ENCODE measurements around the gene TBPL2.
"Not testable (repeated sequence)": the region's sequence is repeated elsewhere in the genome, so short reads cannot be mapped to it uniquely, and the experiment has no call there.

Gene TBPL2

DNA sequence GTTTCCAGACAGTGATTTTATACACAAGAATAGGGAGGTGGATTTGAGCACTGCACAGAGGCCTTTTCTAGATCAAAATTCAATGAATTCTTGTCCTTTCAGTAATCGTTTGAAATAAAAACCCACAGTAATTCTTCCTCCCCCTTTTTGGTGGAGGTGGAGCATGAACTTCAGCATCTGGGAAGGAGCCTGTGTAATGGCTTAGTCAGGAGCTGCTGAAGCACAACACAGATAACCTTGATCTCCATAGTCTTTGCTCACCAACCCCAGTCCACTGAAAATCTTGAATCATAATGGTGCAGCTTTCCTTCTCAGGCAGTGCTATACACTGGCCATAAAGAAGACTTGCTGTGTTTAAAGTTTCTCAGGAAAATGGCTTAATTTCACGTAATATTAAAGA, 6.4 kb upstream of the TBPL2 start:
- H3K4me3 ChIP-seq (ENCODE audit: low read length) = no peak overlapping the region

DNA sequence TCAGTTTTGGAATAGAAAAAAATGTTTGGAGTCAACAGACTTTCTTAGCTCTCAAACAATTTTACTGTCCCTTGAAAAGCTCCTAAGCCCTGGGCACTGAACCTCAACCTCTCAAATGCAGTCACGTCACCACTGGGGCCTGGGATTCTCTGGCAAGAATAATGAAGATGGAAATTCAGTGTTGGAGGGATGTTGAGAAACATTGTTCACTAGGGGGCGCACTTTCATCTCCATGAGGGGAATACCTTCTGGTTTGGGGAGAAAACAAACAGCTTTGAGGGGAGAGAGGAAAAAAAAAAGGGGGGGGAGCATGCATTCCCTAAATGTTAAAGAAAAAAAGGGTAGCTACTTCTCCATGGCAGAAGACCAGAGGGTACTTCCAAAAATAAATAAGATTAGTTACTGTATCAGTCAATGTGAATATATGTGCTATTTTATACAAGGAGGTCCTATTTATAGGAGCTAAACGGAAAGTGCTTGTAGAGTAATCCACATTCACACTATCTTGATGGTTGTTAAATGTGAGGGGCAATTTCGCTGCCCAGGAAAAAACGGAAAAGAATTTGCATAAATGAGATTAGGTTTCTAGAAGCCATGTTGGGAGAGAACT, 5.8 kb upstream of the TBPL2 start:
- H3K4me3 ChIP-seq (ENCODE audit: low read length) = no peak overlapping the region
- DNase-seq (ENCODE audit: low read depth, low spot score) = peak; percentile 57

More for the DNA sequence above, 6.4 kb upstream of the TBPL2 start:
- no peak for DNase-seq (ENCODE audit: low read depth, low spot score)

GRCh38 chr14:55441286-55441685, 870 bp upstream of the TBPL2 start:
- no peak overlapping the region for H3K4me3 ChIP-seq (ENCODE audit: low read length)
- DNase-seq (ENCODE audit: low read depth, low spot score) = no peak

DNA sequence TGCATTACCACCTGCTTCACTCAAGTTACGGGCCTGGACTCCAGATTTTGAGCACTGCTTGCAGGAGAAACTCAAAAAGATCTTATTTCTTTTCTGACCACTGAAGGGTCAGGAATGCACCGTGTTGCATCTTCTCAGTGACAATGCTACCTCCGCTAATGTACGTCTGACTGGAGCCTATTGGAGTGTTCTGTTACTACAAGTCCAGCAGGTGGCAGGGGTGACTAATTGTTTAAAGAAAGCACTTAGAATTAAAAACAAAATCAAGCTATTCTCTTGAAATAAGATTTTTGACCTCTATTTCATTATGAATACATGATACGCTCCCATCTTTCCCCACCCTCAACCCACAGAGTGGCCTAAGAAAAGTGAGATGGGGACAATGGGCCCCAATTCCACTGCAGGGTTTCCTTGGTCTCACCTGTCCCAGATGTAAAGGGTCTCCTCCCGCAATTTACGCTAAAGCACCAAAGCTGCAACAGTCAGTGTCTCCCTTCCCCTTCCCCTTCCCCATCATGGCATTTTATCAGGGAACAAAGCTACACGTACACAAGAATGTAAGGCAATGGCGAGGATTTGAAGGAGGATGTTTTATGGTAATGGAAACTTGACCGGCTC, 2.2 kb downstream of the TBPL2 start:
- DNase-seq (ENCODE audit: low read depth, low spot score) = peak; percentile 24
- no peak overlapping the region for H3K4me3 ChIP-seq (ENCODE audit: low read length)

DNA sequence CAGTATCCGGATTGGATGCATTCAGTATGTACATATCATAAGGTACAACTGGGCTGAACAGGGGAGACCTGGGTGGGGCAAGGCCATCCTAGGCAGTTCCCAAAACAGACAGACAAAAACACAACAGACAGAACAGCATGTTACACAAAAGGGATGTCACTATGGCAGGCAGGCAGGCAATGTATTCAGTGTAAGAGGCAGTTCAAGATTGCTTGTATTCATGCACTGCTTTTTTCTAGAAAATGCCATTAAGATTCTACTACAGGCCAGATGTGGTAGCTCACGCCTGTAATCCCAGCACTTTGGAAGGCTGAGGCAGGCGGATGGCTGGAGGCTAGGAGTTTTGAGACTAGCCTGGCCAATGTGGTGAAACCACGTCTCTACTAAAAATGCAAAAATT, 3.5 kb downstream of the TBPL2 start:
- H3K4me3 ChIP-seq (ENCODE audit: low read length) = no peak overlapping the region
- no peak for DNase-seq (ENCODE audit: low read depth, low spot score)

GRCh38 chr14:55436519-55436918, 3.9 kb downstream of the TBPL2 start:
- H3K4me3 ChIP-seq (ENCODE audit: low read length) = no peak overlapping the region
- DNase-seq (ENCODE audit: low read depth, low spot score) = no peak

GRCh38 chr14:55434805-55435174, 5.6 kb downstream of the TBPL2 start:
- no peak for DNase-seq (ENCODE audit: low read depth, low spot score)
- no peak overlapping the region for H3K4me3 ChIP-seq (ENCODE audit: low read length)

DNA sequence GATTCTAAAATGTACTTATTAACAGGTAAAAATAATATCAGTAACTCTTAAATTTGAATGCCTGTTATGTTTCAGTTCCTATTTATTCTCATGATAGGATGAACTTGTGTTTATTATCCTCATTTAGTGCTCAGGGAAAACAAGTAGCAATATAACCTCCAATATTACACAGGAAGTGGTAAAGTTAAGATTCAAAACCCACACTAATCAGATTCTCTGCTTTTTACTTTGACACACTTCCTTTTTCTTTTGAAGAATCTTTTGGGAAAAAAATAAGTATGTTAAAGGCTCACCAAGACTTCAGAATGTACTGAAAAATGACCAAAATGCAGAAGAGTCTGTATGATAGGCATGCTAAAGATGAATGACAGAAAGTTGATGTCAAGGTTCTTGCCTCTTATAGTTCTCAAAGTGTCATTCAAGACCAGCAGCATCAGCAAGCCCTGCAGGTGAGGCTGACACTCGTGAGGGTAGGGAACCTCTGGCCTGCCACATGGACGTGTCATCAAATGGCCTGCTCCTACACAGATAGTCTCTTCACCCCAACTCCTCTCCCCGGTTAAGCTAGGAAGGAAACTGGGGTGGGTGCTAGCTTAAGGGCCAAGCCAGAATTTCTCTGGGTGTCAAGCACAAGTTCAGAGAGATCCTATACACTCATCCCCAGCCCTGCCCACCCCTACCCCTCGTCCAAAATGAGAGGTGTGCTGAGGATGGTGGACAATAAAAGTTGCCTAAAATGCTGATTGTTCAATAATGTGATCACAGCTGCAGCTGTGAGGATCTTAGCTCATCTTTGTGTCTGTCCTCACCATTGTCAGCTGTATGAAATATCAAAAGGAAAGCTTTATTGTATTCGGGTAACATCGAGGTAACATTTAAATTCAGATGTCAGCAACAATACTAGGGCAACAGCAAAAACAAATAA, 6.3 kb downstream of the TBPL2 start:
- peak; percentile 41 for DNase-seq (ENCODE audit: low read depth, low spot score)
- H3K4me3 ChIP-seq (ENCODE audit: low read length) = no peak overlapping the region

- H3K4me3 ChIP-seq (ENCODE audit: low read length) = no peak overlapping the region
- DNase-seq (ENCODE audit: low read depth, low spot score) = no peak
Observed at GRCh38 chr14:55432628-55433027, 7.8 kb downstream of the TBPL2 start.

DNA sequence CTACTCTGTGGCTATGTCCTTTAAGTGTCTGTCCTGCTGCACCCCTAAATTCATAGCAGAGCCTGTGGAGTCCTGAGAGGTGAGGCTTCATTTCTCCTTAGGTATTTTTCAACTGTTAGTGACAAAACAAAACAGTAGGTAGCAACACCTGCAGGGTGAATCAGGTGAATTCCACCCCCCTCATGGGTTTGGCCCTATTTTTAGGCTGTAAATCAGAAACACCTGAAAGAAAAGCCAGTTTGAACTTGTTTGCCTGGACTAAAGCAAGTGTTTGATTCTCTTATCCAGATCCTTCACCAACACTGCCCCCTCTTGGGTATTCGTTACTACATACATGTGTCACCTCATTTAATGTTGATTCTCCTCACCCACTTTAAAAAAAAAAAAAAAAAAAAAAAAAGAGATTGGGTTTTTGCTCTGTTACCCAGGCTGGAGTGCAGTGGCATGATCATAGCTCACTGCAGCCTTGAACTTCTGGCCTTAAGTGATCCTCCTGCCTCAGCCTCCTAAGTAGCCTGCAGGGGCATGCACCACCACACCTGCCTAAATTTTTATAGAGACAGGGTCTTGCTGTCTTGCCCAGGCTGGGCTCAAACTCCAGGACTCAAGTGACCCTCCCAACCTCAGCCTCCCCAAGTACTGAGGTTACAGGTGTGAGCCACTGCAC, 10.3 kb downstream of the TBPL2 start:
- peak; percentile 68 for DNase-seq (ENCODE audit: low read depth, low spot score)
- H3K4me3 ChIP-seq (ENCODE audit: low read length) = no peak overlapping the region

DNA sequence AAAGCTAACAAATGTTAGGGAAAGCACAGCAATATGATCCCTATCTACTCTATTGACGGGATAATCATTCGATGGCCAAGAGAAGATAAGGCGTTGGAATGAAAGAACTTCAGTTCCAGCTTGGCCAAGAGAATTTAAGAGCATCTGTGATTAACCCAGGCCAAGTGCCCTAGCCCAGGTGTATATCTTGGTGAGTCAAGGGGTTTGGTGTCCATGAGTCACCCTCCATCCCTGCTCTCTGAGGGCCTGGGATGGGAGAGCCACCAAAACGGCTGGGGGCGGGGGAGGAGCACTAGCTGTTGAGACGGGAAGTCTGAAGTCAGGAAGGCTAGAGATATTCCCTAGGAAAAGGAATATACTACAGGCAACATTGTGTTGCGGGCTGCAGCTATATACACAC, 13.0 kb downstream of the TBPL2 start:
- no peak overlapping the region for H3K4me3 ChIP-seq (ENCODE audit: low read length)
- no peak for DNase-seq (ENCODE audit: low read depth, low spot score)

DNA sequence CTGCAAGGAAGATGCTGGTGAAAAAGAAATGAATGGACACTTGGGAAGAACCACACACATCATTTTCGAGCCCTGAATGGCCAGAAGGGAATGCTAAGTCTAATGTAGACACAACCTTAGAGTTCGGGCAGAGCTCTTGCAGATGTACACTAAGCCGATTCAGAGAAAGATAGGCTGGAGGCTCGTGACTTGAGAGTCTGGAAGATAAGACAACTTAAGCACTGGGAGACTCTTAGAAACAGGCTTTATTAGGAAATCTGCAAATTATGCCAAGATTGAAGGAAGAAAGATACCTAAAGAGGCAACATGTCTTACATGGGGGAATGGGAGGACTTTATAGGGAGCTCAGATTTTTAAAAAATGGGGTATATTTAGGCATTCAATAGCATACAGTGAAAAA, 13.5 kb downstream of the TBPL2 start:
- H3K4me3 ChIP-seq (ENCODE audit: low read length) = no peak overlapping the region
- no peak for DNase-seq (ENCODE audit: low read depth, low spot score)

- no peak for DNase-seq (ENCODE audit: low read depth, low spot score)
- H3K4me3 ChIP-seq (ENCODE audit: low read length) = no peak overlapping the region
Observed at GRCh38 chr14:55425091-55425490, 15.3 kb downstream of the TBPL2 start.

- no peak overlapping the region for H3K4me3 ChIP-seq (ENCODE audit: low read length)
- no peak for DNase-seq (ENCODE audit: low read depth, low spot score)
Observed at GRCh38 chr14:55423969-55424368, 16.4 kb downstream of the TBPL2 start.

GRCh38 chr14:55422338-55422737, 18.1 kb downstream of the TBPL2 start:
- not testable (repeated sequence) for DNase-seq (ENCODE audit: low read depth, low spot score); H3K4me3 ChIP-seq (ENCODE audit: low read length)

DNA sequence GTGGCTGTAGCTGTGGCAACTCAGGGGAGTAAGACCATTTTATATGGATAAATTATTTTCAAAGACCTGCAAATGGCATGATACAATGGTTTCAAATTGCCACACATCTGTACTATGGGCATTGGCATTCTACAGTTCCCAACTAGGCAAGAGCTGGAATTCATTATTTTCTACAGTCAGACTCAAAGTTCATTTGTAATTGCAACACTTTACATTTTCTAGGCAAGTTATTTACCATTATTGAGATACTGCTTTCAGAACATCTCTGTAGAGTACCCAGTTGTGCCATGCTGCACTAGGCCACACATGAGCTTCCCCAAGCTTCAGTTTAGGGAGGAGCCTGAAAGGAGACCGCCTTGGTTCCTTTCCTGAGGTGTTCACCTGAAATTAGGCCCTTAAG, 20.8 kb downstream of the TBPL2 start:
- DNase-seq (ENCODE audit: low read depth, low spot score) = no peak
- H3K4me3 ChIP-seq (ENCODE audit: low read length) = no peak overlapping the region

GRCh38 chr14:55418411-55418810, 22.0 kb downstream of the TBPL2 start:
- DNase-seq (ENCODE audit: low read depth, low spot score) = no peak
- no peak overlapping the region for H3K4me3 ChIP-seq (ENCODE audit: low read length)

GRCh38 chr14:55417955-55418354, 22.5 kb downstream of the TBPL2 start:
- no peak overlapping the region for H3K4me3 ChIP-seq (ENCODE audit: low read length)
- DNase-seq (ENCODE audit: low read depth, low spot score) = no peak

DNA sequence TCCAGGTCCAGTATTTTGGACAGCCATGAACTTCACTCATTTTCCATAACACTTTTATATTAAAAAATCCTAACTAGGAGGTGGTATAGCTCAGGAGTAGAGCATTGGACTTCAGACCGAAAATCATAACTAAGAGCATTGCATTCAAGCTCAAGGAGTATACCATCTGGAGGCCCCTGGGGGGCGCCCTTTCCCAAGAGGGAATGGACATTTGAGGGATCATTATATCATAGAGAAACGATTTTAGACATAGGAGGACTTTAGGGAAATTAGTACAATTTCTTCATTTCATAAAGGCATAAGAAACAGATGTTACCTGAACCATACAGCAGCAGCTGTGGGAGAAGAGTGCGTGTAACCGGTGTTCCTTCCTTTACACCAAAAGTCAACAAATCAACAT, 23.6 kb downstream of the TBPL2 start:
- no peak for DNase-seq (ENCODE audit: low read depth, low spot score)
- H3K4me3 ChIP-seq (ENCODE audit: low read length) = no peak overlapping the region

- no peak overlapping the region for H3K4me3 ChIP-seq (ENCODE audit: low read length)
- DNase-seq (ENCODE audit: low read depth, low spot score) = no peak
Observed at GRCh38 chr14:55414551-55414950, 25.9 kb downstream of the TBPL2 start.
